Osteoblast (primary cell): Measurements from ENCODE around the gene ALMS1. TPM values are rescaled to one million over a fixed set of nuclear protein-coding genes. Genes with fewer than 3 reads are reported as not detected.

Experiments used
- DNase-seq: peaks from one replicate; pipeline ENCODE4 v3.0.0; 2011; ENCODE audit warnings: low spot score, mixed read lengths; ENCODE audit not compliant: insufficient read length; ENCODE audit errors: missing footprints
- H2AFZ ChIP-seq: 2 replicates; pipeline ENCODE4 v1.6.0; 2011; ENCODE audit warnings: mild to moderate bottlenecking, low read length
- H3K27ac ChIP-seq: 2 replicates; pipeline ENCODE4 v1.5.1; 2011; ENCODE audit warnings: mild to moderate bottlenecking, low read depth, low read length, moderate library complexity
- H3K27me3 ChIP-seq: 2 replicates; pipeline ENCODE4 v1.6.0; 2012; ENCODE audit warnings: mild to moderate bottlenecking, control low read depth, inconsistent platforms, low read length, moderate library complexity; ENCODE audit not compliant: insufficient read depth
- H3K36me3 ChIP-seq: 2 replicates; pipeline ENCODE4 v1.5.1; 2011; ENCODE audit warnings: mild to moderate bottlenecking, low read length, control low read depth, moderate library complexity; ENCODE audit not compliant: insufficient read depth
- H3K4me1 ChIP-seq: 2 replicates; pipeline ENCODE4 v1.5.1; 2011; ENCODE audit warnings: mild to moderate bottlenecking, low read length, control low read depth, moderate library complexity; ENCODE audit not compliant: insufficient read depth
- H3K4me2 ChIP-seq: 2 replicates; pipeline ENCODE4 v1.6.0; 2011; ENCODE audit warnings: mild to moderate bottlenecking, low read length; ENCODE audit not compliant: insufficient read depth
- H3K4me3 ChIP-seq: fragments of 200-600 bp; sonication (generic); 3 replicates; pipeline ENCODE4 v1.5.1; 2012; ENCODE audit warnings: mild to moderate bottlenecking, low read length, inconsistent platforms; ENCODE audit not compliant: insufficient read depth
- H3K79me2 ChIP-seq: 2 replicates; pipeline ENCODE4 v1.6.0; 2012; ENCODE audit warnings: mild to moderate bottlenecking, low read length, control low read depth, inconsistent platforms; ENCODE audit not compliant: insufficient read depth
- H3K9me3 ChIP-seq: 2 replicates; pipeline ENCODE4 v1.5.1; 2011; ENCODE audit warnings: low read depth, low read length, control low read depth
- H4K20me1 ChIP-seq: 2 replicates; pipeline ENCODE4 v1.6.0; 2012; ENCODE audit warnings: mild to moderate bottlenecking, low read length, control low read depth; ENCODE audit not compliant: insufficient read depth
- CTCF ChIP-seq: IDR thresholded peaks from 2 replicates; pipeline ENCODE4 v1.5.1; 2011; ENCODE audit warnings: mild to moderate bottlenecking, low read depth, low read length, moderate library complexity; ENCODE audit errors: extremely low read depth
- total RNA-seq: library from RNA; depleted of rRNA; stranded (reverse); fragments of >200 nt; gene quantifications from 2 replicates; pipeline ENCODE4 v1.2.3, GENCODE V29; 2012

ALMS1 gene
- total RNA-seq, 1 donor: 22.1 TPM

GRCh38 chr2:73402386-73403103 is 16.9 kb downstream of the ALMS1 start:
- H3K27me3 ChIP-seq: no peaks in the 10 kb centered on the region
- H2AFZ ChIP-seq: no peak overlapping the region
- H3K4me2 ChIP-seq: no peak overlapping the region
- no peaks in the 10 kb centered on the region for H4K20me1 ChIP-seq
- no peak for DNase-seq
- TF ChIP-seq CTCF: no peak
- H3K27ac ChIP-seq: no peak overlapping the region
- H3K4me3 ChIP-seq: no peak overlapping the region
- no peaks in the 10 kb centered on the region for H3K4me1 ChIP-seq
- no peaks in the 10 kb centered on the region for H3K9me3 ChIP-seq
- peaks cover 18% of the 10 kb centered on the region for H3K79me2 ChIP-seq
- H3K36me3 ChIP-seq: no peaks in the 10 kb centered on the region

DNA sequence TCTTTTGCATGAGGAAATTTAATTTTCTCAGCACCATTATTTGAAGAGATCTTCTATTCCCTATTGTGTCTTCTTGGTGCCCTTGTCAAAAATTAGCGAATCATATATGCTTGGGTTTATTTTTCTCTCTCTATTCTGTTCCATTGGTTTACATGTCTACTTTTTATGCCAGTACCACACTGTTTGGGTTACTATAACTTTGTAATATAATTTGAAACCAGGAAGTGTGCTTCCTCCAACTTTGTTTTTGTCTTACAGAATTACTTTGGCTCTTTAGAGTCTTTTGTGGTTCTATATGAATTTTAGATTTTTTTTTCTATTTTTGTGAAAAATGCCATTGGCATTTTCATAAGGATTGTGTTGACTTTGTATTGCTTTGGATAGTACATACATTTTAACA is 17.6 kb downstream of the ALMS1 start:
- Histone ChIP-seq H3K27ac (no peak overlapping the region), H3K9me3 (no peaks in the 10 kb centered on the region), H3K4me3 (no peak overlapping the region), H3K36me3 (no peaks in the 10 kb centered on the region), H3K27me3 (no peaks in the 10 kb centered on the region), H3K79me2 (peaks cover 21% of the 10 kb centered on the region), H4K20me1 (no peaks in the 10 kb centered on the region), H2AFZ (no peak overlapping the region), H3K4me1 (no peaks in the 10 kb centered on the region), H3K4me2 (no peak overlapping the region)
- TF ChIP-seq CTCF: no peak
- no peak for DNase-seq

DNA sequence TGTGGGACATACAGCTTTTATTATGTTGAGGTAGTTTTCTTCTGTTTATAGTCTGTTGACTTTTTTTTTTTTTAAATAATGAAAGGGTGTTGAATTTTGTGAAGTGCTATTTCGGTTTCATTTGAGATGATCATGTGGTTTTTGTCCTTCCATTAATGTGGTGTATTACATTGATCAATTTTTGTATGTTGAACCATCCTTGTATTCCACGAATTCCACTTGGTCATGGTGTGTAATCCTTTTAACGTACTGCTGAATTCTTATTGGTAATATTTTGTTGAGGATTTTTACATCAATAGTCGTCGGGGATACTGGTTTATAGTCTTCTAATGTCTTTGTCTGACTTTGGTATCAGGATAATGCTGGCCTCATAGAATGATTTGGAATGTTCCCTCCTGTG is 18.8 kb downstream of the ALMS1 start:
- Histone ChIP-seq H3K27ac (no peak overlapping the region), H2AFZ (no peak overlapping the region), H3K4me3 (no peak overlapping the region), H3K4me2 (no peak overlapping the region), H3K4me1 (no peaks in the 10 kb centered on the region), H3K27me3 (no peaks in the 10 kb centered on the region), H3K79me2 (peaks cover 16% of the 10 kb centered on the region), H3K36me3 (no peaks in the 10 kb centered on the region), H3K9me3 (no peaks in the 10 kb centered on the region), H4K20me1 (no peaks in the 10 kb centered on the region)
- no peak for TF ChIP-seq CTCF
- DNase-seq: no peak

- Histone ChIP-seq H3K4me3 (no peak overlapping the region), H3K27ac (no peak overlapping the region), H3K36me3 (no peaks in the 10 kb centered on the region), H3K9me3 (no peaks in the 10 kb centered on the region), H3K4me1 (no peaks in the 10 kb centered on the region), H3K27me3 (no peaks in the 10 kb centered on the region), H4K20me1 (no peaks in the 10 kb centered on the region), H3K79me2 (peaks cover 12% of the 10 kb centered on the region), H2AFZ (no peak overlapping the region), H3K4me2 (no peak overlapping the region)
- no peak for DNase-seq
- no peak for TF ChIP-seq CTCF
These were observed 21.4 kb downstream of the ALMS1 start for GRCh38 chr2:73406996-73407395.
